ENCODE measurements around the gene CYB561A3. TPM values are rescaled to one million over a fixed set of nuclear protein-coding genes. Genes with fewer than 3 reads are reported as not detected.

The CYB561A3 gene
- total RNA-seq, 4 donors from 2014 or later = 68.1 to 157 (median 93.6) TPM

GRCh38 chr11:61306221-61306620, 55.5 kb downstream of the CYB561A3 start:
- Histone ChIP-seq H3K4me1 (no peaks in the 10 kb centered on the region), H3K27me3 (no peaks in the 10 kb centered on the region), H3K9me3 (no peaks in the 10 kb centered on the region), H3K27ac (no peak overlapping the region), H3K36me3 (peaks cover 0 to 77% (median 38%) of the 10 kb centered on the region in 4 donors), H3K4me3 (no peak overlapping the region)
- in situ Hi-C loops (cut with MboI; ENCODE audit: low pct_ligation_motif_present in 1 of 4, low pct_unique_long_range_greater_than_20kb in 1 of 4, low sequenced_read_pairs in 3 of 4) (no loop called here), intact Hi-C loops (cut with DNase I; ENCODE audit: low total_unique reads) (no loop called here)
- TF ChIP-seq EP300 (IDR thresholded peaks at IDR 0.05; ENCODE audit: low read depth) = no peak
- no peak for TF ChIP-seq POLR2A (IDR thresholded peaks at IDR 0.05)
- TF ChIP-seq POLR2AphosphoS5 (IDR thresholded peaks at IDR 0.05) = no peak
- no peak for TF ChIP-seq CTCF (IDR thresholded peaks at IDR 0.05)
- no peak for DNase-seq
- WGBS, 2 donors (ENCODE audit: low coverage in 1 of 2) = 80% methylated on average over 1 of the region's 1 CpG; no CpG with 5 or more reads in 1 of the 2 donors

- Histone ChIP-seq H3K4me1 (no peaks in the 10 kb centered on the region), H3K4me3 (no peak overlapping the region), H3K27me3 (no peaks in the 10 kb centered on the region), H3K9me3 (no peaks in the 10 kb centered on the region), H3K36me3 (peaks cover 0 to 78% (median 38%) of the 10 kb centered on the region in 4 donors), H3K27ac (no peak overlapping the region)
- 97 to 100% methylated on average over 1 to 7 of the region's 7 CpGs for WGBS, 2 donors (ENCODE audit: low coverage in 1 of 2)
- intact Hi-C loops (cut with DNase I; ENCODE audit: low total_unique reads) = no loop called here
- no peak for DNase-seq
- TF ChIP-seq EP300 (IDR thresholded peaks at IDR 0.05; ENCODE audit: low read depth) (no peak), POLR2AphosphoS5 (IDR thresholded peaks at IDR 0.05) (no peak), CTCF (IDR thresholded peaks at IDR 0.05) (no peak), POLR2A (IDR thresholded peaks at IDR 0.05) (no peak)
- in situ Hi-C loops (cut with MboI; ENCODE audit: low pct_ligation_motif_present in 1 of 4, low pct_unique_long_range_greater_than_20kb in 1 of 4, low sequenced_read_pairs in 3 of 4) = no loop called here
Observed at GRCh38 chr11:61305417-61305816, 56.3 kb downstream of the CYB561A3 start.

GRCh38 chr11:61303725-61304124, 58.0 kb downstream of the CYB561A3 start:
- H3K9me3 ChIP-seq = no peaks in the 10 kb centered on the region
- H3K27ac ChIP-seq = no peak overlapping the region
- no peak overlapping the region for H3K4me3 ChIP-seq
- in situ Hi-C loops (cut with MboI; ENCODE audit: low pct_ligation_motif_present in 1 of 4, low pct_unique_long_range_greater_than_20kb in 1 of 4, low sequenced_read_pairs in 3 of 4) = no loop called here
- intact Hi-C loops (cut with DNase I; ENCODE audit: low total_unique reads) = no loop called here
- H3K4me1 ChIP-seq = no peaks in the 10 kb centered on the region
- no peaks in the 10 kb centered on the region for H3K27me3 ChIP-seq
- TF ChIP-seq POLR2A (IDR thresholded peaks at IDR 0.05) (no peak), CTCF (IDR thresholded peaks at IDR 0.05) (no peak), POLR2AphosphoS5 (IDR thresholded peaks at IDR 0.05) (no peak), EP300 (IDR thresholded peaks at IDR 0.05; ENCODE audit: low read depth) (no peak)
- H3K36me3 ChIP-seq = peaks cover 0 to 65% (median 32%) of the 10 kb centered on the region in 4 donors
- 89 to 92% methylated on average over 3 to 9 of the region's 9 CpGs for WGBS, 2 donors (ENCODE audit: low coverage in 1 of 2)
- DNase-seq = no peak

GRCh38 chr11:61302550-61302949, 59.1 kb downstream of the CYB561A3 start:
- TF ChIP-seq EP300 (IDR thresholded peaks at IDR 0.05; ENCODE audit: low read depth) (no peak), POLR2A (IDR thresholded peaks at IDR 0.05) (no peak), CTCF (IDR thresholded peaks at IDR 0.05) (no peak), POLR2AphosphoS5 (IDR thresholded peaks at IDR 0.05) (no peak)
- Histone ChIP-seq H3K4me3 (no peak overlapping the region), H3K9me3 (no peaks in the 10 kb centered on the region), H3K27me3 (no peaks in the 10 kb centered on the region), H3K27ac (no peak overlapping the region), H3K4me1 (no peaks in the 10 kb centered on the region), H3K36me3 (peaks cover 0 to 55% (median 26%) of the 10 kb centered on the region in 4 donors)
- intact Hi-C loops (cut with DNase I; ENCODE audit: low total_unique reads) (no loop called here), in situ Hi-C loops (cut with MboI; ENCODE audit: low pct_ligation_motif_present in 1 of 4, low pct_unique_long_range_greater_than_20kb in 1 of 4, low sequenced_read_pairs in 3 of 4) (no loop called here)
- DNase-seq = no peak
- 91% methylated on average over 13 of the region's 13 CpGs; no CpG with 5 or more reads in 1 of the 2 donors for WGBS, 2 donors (ENCODE audit: low coverage in 1 of 2)

Other genes with a start within 250 kb of the CYB561A3 start
- 10 to 100 TPM in 3 of 4 donors, 1 to 10 TPM in 1; 8.6 to 23.3 (median 20.5) TPM for gene VPS37C, start 200.5 kb downstream of the CYB561A3 start, total RNA-seq
- gene PGA3, start 158.4 kb downstream of the CYB561A3 start, total RNA-seq = 10 to 100 TPM in 1 of 4 donors, 1 to 10 TPM in 1, not detected in 2; 1.5 to 20.1 TPM
- gene PGA4, start 139.5 kb downstream of the CYB561A3 start, total RNA-seq = 10 to 100 TPM in 1 of 4 donors, 1 to 10 TPM in 1, not detected in 2; 1.6 to 25.4 TPM
- 10 to 100 TPM in 1 of 4 donors, under 1 TPM in 1, not detected in 2; 0.55 to 15.0 TPM for gene PGA5, start 120.7 kb downstream of the CYB561A3 start, total RNA-seq
- gene VWCE, start 66.6 kb downstream of the CYB561A3 start, total RNA-seq = 1 to 10 TPM in 1 of 4 donors, under 1 TPM in 2, not detected in 1; 0.16 to 2.2 (median 0.41) TPM
- gene DDB1, start 28.8 kb downstream of the CYB561A3 start, total RNA-seq = 100 to 1,000 TPM; 105 to 127 (median 123) TPM
- gene TKFC, start 28.7 kb downstream of the CYB561A3 start, total RNA-seq = 100 to 1,000 TPM in 1 of 4 donors, 10 to 100 TPM in 3; 32.9 to 103 (median 40.4) TPM
- gene TMEM138, start 492 bp upstream of the CYB561A3 start, total RNA-seq = 10 to 100 TPM; 27.9 to 51.6 (median 35.6) TPM
- 10 to 100 TPM in 3 of 4 donors, 1 to 10 TPM in 1; 1.9 to 32.8 (median 14.6) TPM for gene TMEM216, start 30.7 kb upstream of the CYB561A3 start, total RNA-seq
- gene CPSF7, start 68.1 kb upstream of the CYB561A3 start, total RNA-seq = 10 to 100 TPM; 43.6 to 65.1 (median 53.7) TPM
- 100 to 1,000 TPM in 1 of 4 donors, 10 to 100 TPM in 3; 65.8 to 122 (median 81.4) TPM for gene SDHAF2, start 68.2 kb upstream of the CYB561A3 start, total RNA-seq
- 1 to 10 TPM in 1 of 4 donors, under 1 TPM in 2, not detected in 1; 0.32 to 1.1 (median 0.60) TPM for gene LRRC10B, start 146.9 kb upstream of the CYB561A3 start, total RNA-seq
- 10 to 100 TPM in 3 of 4 donors, 1 to 10 TPM in 1; 6.8 to 26.2 (median 12.8) TPM for gene SYT7, start 219.2 kb upstream of the CYB561A3 start, total RNA-seq